Adrenal gland (tissue), 19 donors: Measurements from ENCODE around the gene GLIS2. TPM values are rescaled to one million over a fixed set of nuclear protein-coding genes. Genes with fewer than 3 reads are reported as not detected.
A peak's percentile ranks its signal among the peaks of the same experiment; 100 is the strongest.

Experiments
- DNase-seq, 7 donors: peaks; one replicate each; pipeline ENCODE4 v3.0.0-alpha.2; 2019 to 2020
- H3K27ac ChIP-seq, 5 donors: fragments of 200-600 bp; sonication (generic) in 4 of 5; 1 replicate in 3 of 5; 2 replicates in 2 of 5; pipeline versions ENCODE4 v1.5.1 to v1.8.0; 2016 to 2020; ENCODE audit warnings: mild to moderate bottlenecking in 1 of 5
- H3K27me3 ChIP-seq: fragments of 200-600 bp; 2 replicates; pipeline ENCODE4 v1.8.0; 2021
- H3K36me3 ChIP-seq, 2 donors: fragments of 200-600 bp; replicated peaks in 1 of 2; 1 replicate in 1 of 2; 2 replicates in 1 of 2; pipeline versions ENCODE4 v1.5.1 to v1.8.0; 2018 to 2022
- H3K4me1 ChIP-seq, 2 donors: fragments of 200-600 bp; replicated peaks in 1 of 2; 1 replicate in 1 of 2; 2 replicates in 1 of 2; pipeline versions ENCODE4 v1.5.1 to v1.8.0; 2018 to 2021
- H3K4me3 ChIP-seq, 4 donors: fragments of 200-600 bp; sonication (generic) in 3 of 4; one replicate each; pipeline ENCODE4 v1.5.1; 2016 to 2018
- H3K9me3 ChIP-seq, 3 donors: fragments of 200-600 bp; sonication (generic) in 1 of 3; replicated peaks in 1 of 3; 1 replicate in 2 of 3; 2 replicates in 1 of 3; pipeline versions ENCODE4 v1.5.1 to v1.8.0; 2016 to 2021
- CTCF ChIP-seq, 6 experiments: fragments of 450-650 bp in 4 of 6; fragments of 200-600 bp in 2 of 6; sonication (generic) in 1 of 6; IDR thresholded peaks; 1 replicate in 5 of 6; 2 replicates in 1 of 6; pipeline versions ENCODE4 v1.5.1 to v1.8.0; 2016 to 2021; ENCODE audit warnings: antibody characterized with exemption in 6 of 6, mild to moderate bottlenecking in 2 of 6, moderate library complexity in 1 of 6
- POLR2A ChIP-seq, 2 donors: fragments of 450-650 bp; IDR thresholded peaks; one replicate each; pipeline ENCODE4 v1.6.1; 2017; ENCODE audit warnings: antibody characterized with exemption in 2 of 2, mild to moderate bottlenecking in 2 of 2, moderate library complexity in 1 of 2
- WGBS, 4 donors: extraction: QIAGEN DNeasy Blood & Tissue Kit in 2 of 4; methylation state at CpG; one replicate each; pipeline versions ENCODE4 v1.1.5 to v1.1.7; 2013 to 2017; 5-methylcytosine and 5-hydroxymethylcytosine counted together
- intact Hi-C, 2 donors: fragments of 100-400 bp; cut with DNase I; formaldehyde crosslinking; loops; one replicate each; pipeline versions ENCODE4 v1.14.1 to v1.15.0; 2022 to 2023
- long read RNA-seq, 10 donors: library from polyadenylated mRNA in 3 of 10; unstranded in 2 of 10; stranded (forward) in 1 of 10; transcript quantifications; one replicate each; pipeline ENCODE4 v2.0.0 and lab custom pipeline, GENCODE V29; 2021 to 2026
- polyA plus RNA-seq, 3 donors: library from polyadenylated mRNA; stranded (reverse); fragments of 200-250 nt in 2 of 3; fragments of 350-450 nt in 1 of 3; fragmentation: Illumina TruSeq in 1 of 3; extraction: RNeasy Lipid Tissue Mini Kit (QIAGEN cat#74804) in 1 of 3; gene quantifications; one replicate each; pipeline ENCODE4 v1.2.3, GENCODE V29; 2013 to 2014
- total RNA-seq, 9 donors: library from RNA; depleted of rRNA in 4 of 9; stranded (reverse); fragments of >200 nt in 4 of 9; fragments of 120-200 nt in 1 of 9; fragmentation: NEBNext Ultra II Directional in 1 of 9; extraction: Animal tissue kit (Norgen Biotek cat#: 25700) in 1 of 9; gene quantifications; one replicate each; pipeline versions ENCODE4 v1.1.0 to v1.2.4, GENCODE V29; 2013 to 2023
- donor health status: healthy with polysubstance abuse.
- donor health status: Bipolar disorder and iron deficiency.
- donor health status: DM: yes; HTN: yes; CAD: no.
- donor health status: DM: no; HTN: no; CAD: no.
- donor health status: DM: no; HTN: no; CAD: no.
- donor health status: DM: yes; HTN: yes; CAD: no.

The GLIS2 gene
- total RNA-seq = 10 to 100 TPM in 8 of 9 donors, 1 to 10 TPM in 1; 3.3 to 36.2 (median 17.9) TPM
- 10 to 100 TPM in 2 of 3 donors, 1 to 10 TPM in 1; 2.0 to 16.7 (median 13.4) TPM for polyA plus RNA-seq
- long read RNA-seq, donor 1, partial matches to known transcripts = 162 of 449 reads
- long read RNA-seq, donor 1, other reads (novel, unspliced or antisense) = 286 of 449 reads
- long read RNA-seq, donor 2 = 0 reads
- long read RNA-seq, donor 3 = 0 reads
- long read RNA-seq, donor 4, partial matches to known transcripts = 0 of 5 reads
- long read RNA-seq, donor 4, other reads (novel, unspliced or antisense) = 5 of 5 reads
- long read RNA-seq, donor 5, partial matches to known transcripts = 26 of 28 reads
- long read RNA-seq, donor 5, other reads (novel, unspliced or antisense) = 2 of 28 reads
- long read RNA-seq, donor 6, partial matches to known transcripts = 0 of 1 reads
- long read RNA-seq, donor 6, other reads (novel, unspliced or antisense) = 1 of 1 reads
- long read RNA-seq, donor 7 = 0 reads
- long read RNA-seq, donor 8, partial matches to known transcripts = 303 of 370 reads
- long read RNA-seq, donor 8, other reads (novel, unspliced or antisense) = 67 of 370 reads
- long read RNA-seq, donor 9, partial matches to known transcripts = 96 of 232 reads
- long read RNA-seq, donor 9, other reads (novel, unspliced or antisense) = 136 of 232 reads
- long read RNA-seq, donor 10, partial matches to known transcripts = 0 of 7 reads
- long read RNA-seq, donor 10, other reads (novel, unspliced or antisense) = 5 of 7 reads

GRCh38 chr16:4315186-4316107 lies at the start of gene GLIS2:
Gene GLIS2, plus strand, starts transcription at chr16:4316067. Its CDS starts 16,214 bp downstream, at chr16:4332281.
- no peaks in the 10 kb centered on the region for H3K36me3 ChIP-seq
- 0 to 1% (median 1%) methylated on average over 4 to 89 of the region's 115 CpGs for WGBS, 4 donors
- peak; percentile 78 to 87 (median 82) for DNase-seq
- H3K27ac ChIP-seq = peak within 1 kb of the TSS; percentile 59 to 97 (median 85)
- H3K4me3 ChIP-seq = peak within 1 kb of the TSS; percentile 78 to 95 (median 82)
- intact Hi-C loops = no loop called here
- no peaks in the 10 kb centered on the region for H3K9me3 ChIP-seq
- peaks cover 45 to 47% of the 10 kb centered on the region in 2 donors for H3K4me1 ChIP-seq
- peak in 2 of 6 experiments; percentile 5 to 22 for TF ChIP-seq CTCF (IDR thresholded peaks at IDR 0.05)
- peak in 1 of 2 donors; percentile 48 for TF ChIP-seq POLR2A (IDR thresholded peaks at IDR 0.05)
- no peaks in the 10 kb centered on the region for H3K27me3 ChIP-seq

- H3K4me3 ChIP-seq = no peak overlapping the region
- H3K27ac ChIP-seq = no peak overlapping the region
- peaks cover 4 to 26% of the 10 kb centered on the region in 2 donors for H3K4me1 ChIP-seq
- intact Hi-C loops = loop anchor here in 1 of 2 donors (10.0 kb wide), 1 partner anchor 138 kb away; no protein-coding TSS in a partner anchor
- H3K27me3 ChIP-seq = no peaks in the 10 kb centered on the region
- TF ChIP-seq CTCF (IDR thresholded peaks at IDR 0.05) (no peak), POLR2A (IDR thresholded peaks at IDR 0.05) (no peak)
- WGBS, 4 donors = 91 to 98% (median 95%) methylated on average over 4 to 6 of the region's 6 CpGs
- DNase-seq = no peak
- H3K9me3 ChIP-seq = no peaks in the 10 kb centered on the region
- H3K36me3 ChIP-seq = peaks cover 0 to 6% of the 10 kb centered on the region in 2 donors
These were observed 49.5 kb upstream of the GLIS2 start for GRCh38 chr16:4266372-4266771.

- intact Hi-C loops = no loop called here
- peaks cover 8 to 22% of the 10 kb centered on the region in 2 donors for H3K4me1 ChIP-seq
- WGBS, 4 donors = 83 to 90% (median 87%) methylated on average over 4 to 5 of the region's 5 CpGs
- no peaks in the 10 kb centered on the region for H3K27me3 ChIP-seq
- no peak overlapping the region for H3K27ac ChIP-seq
- no peak overlapping the region for H3K4me3 ChIP-seq
- no peaks in the 10 kb centered on the region for H3K9me3 ChIP-seq
- TF ChIP-seq CTCF (IDR thresholded peaks at IDR 0.05) (no peak), POLR2A (IDR thresholded peaks at IDR 0.05) (no peak)
- no peak for DNase-seq
- no peaks in the 10 kb centered on the region for H3K36me3 ChIP-seq
These were observed 45.8 kb upstream of the GLIS2 start for GRCh38 chr16:4270091-4270490.
